Neural crest cell (in vitro differentiated cells): ENCODE data around the gene SH3PXD2A. TPM values are rescaled to one million over a fixed set of nuclear protein-coding genes. Genes with fewer than 3 reads are reported as not detected.
"Not testable (repeated sequence)": the region's sequence is repeated elsewhere in the genome, so short reads cannot be mapped to it uniquely, and the experiment has no call there.

Source experiments
- DNase-seq: peaks from one replicate; pipeline ENCODE4 v3.0.0; 2021; ENCODE audit warnings: low read depth, mixed read lengths, low spot score
- H3K27ac Mint-ChIP-seq: one replicate; pipeline ENCODE4 v1.8.0; 2021; ENCODE audit warnings: mild to moderate bottlenecking, mixed read lengths; ENCODE audit not compliant: unreplicated experiment
- H3K27me3 Mint-ChIP-seq: 2 replicates; pipeline ENCODE4 v1.8.0; 2021; ENCODE audit warnings: low read depth, mild to moderate bottlenecking, mixed read lengths
- H3K36me3 Mint-ChIP-seq: 2 replicates; pipeline ENCODE4 v1.8.0; 2021; ENCODE audit warnings: low read depth, mild to moderate bottlenecking, mixed read lengths
- H3K4me1 Mint-ChIP-seq: 2 replicates; pipeline ENCODE4 v1.8.0; 2021; ENCODE audit warnings: mixed read lengths
- H3K4me3 Mint-ChIP-seq: one replicate; pipeline ENCODE4 v1.8.0; 2021; ENCODE audit warnings: mild to moderate bottlenecking, mixed read lengths
- H3K9me3 Mint-ChIP-seq: 2 replicates; pipeline ENCODE4 v1.8.0; 2021; ENCODE audit warnings: mixed read lengths
- total RNA-seq: library from RNA; stranded (reverse); gene quantifications from 2 replicates; pipeline ENCODE4 v1.2.1, GENCODE V29; 2021
- TF ChIP-seq, protein P1 (sequence below): fragments of 200-600 bp; sonication (generic); conservative IDR thresholded peaks from 2 replicates; pipeline ENCODE4 v1.5.0; 2021; ENCODE audit warnings: antibody characterized with exemption, mild to moderate bottlenecking

Gene SH3PXD2A
- total RNA-seq, 1 donor from 2014 or later: 22.8 TPM

DNA sequence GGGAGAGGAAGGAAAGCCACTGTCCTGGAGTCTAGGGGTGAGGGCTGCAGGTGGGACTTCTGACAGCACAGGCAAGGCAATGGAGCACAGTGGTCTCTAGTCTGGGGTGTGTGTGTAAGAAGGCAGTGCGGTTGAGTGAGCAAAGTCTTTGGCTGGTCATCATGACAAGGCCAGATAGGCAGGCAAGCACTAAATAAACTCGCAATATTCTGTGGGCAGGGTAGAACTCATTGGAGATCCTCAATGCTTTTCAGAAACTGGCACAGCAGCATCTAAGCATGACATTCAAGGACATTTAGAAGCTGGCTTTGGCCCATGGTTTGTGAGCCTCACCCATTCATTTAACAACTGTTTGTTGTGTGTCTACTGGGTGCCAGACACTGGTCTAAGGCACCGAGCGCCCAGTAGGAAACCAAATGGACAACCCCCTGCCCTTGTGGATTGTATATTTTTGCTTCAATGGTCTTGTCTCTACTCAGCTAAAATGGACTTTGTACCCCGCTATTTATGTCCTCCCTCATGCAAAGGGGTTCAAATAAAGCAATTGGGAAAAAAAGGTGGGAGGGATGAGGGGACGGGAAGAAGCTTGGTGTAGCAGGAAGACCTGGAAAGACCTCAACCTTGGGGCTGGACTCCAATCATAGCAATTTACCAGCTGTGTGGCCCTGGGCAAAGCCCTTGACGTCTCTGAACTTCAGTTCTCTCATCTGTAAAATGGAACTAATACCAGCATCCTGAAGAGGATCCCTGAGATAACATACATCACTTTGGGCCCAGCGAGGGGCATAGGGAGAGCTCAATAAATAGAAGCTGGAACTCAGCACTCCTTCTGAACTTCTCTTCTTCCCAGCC, 245.9 kb downstream of the SH3PXD2A start:
- no peak for DNase-seq
- Mint-ChIP-seq H3K27me3 (no peaks in the 10 kb centered on the region), H3K27ac (no peak overlapping the region), H3K36me3 (peaks cover 30% of the 10 kb centered on the region), H3K4me1 (peaks cover 13% of the 10 kb centered on the region), H3K9me3 (no peaks in the 10 kb centered on the region), H3K4me3 (no peak overlapping the region)
- TF ChIP-seq, protein P1, sequence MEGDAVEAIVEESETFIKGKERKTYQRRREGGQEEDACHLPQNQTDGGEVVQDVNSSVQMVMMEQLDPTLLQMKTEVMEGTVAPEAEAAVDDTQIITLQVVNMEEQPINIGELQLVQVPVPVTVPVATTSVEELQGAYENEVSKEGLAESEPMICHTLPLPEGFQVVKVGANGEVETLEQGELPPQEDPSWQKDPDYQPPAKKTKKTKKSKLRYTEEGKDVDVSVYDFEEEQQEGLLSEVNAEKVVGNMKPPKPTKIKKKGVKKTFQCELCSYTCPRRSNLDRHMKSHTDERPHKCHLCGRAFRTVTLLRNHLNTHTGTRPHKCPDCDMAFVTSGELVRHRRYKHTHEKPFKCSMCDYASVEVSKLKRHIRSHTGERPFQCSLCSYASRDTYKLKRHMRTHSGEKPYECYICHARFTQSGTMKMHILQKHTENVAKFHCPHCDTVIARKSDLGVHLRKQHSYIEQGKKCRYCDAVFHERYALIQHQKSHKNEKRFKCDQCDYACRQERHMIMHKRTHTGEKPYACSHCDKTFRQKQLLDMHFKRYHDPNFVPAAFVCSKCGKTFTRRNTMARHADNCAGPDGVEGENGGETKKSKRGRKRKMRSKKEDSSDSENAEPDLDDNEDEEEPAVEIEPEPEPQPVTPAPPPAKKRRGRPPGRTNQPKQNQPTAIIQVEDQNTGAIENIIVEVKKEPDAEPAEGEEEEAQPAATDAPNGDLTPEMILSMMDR: no peak

DNA sequence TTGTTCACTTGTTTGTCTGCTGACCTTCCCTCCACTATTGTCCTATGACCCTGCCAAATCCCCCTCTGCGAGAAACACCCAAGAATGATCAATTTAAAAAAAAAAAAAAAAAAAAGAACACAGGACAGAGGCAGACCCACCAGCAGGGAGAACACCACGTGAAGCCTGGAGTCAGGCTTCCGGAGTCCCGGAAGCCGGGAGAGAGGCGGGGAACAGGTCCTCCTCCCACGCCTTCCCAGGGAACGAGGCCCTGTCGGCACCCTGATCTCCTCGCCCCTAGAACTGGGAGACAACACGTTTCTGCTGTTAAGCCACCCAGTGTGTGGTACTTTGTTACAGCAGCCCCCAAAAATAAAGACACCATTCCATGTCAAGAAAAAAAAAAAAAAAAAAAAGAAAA, 247.3 kb downstream of the SH3PXD2A start:
- H3K27me3 Mint-ChIP-seq, H3K9me3 Mint-ChIP-seq, DNase-seq, H3K27ac Mint-ChIP-seq: not testable (repeated sequence)
- Mint-ChIP-seq H3K36me3 (peaks cover 27% of the 10 kb centered on the region), H3K4me3 (peak overlapping the region; percentile 31), H3K4me1 (peaks cover 13% of the 10 kb centered on the region)

DNA sequence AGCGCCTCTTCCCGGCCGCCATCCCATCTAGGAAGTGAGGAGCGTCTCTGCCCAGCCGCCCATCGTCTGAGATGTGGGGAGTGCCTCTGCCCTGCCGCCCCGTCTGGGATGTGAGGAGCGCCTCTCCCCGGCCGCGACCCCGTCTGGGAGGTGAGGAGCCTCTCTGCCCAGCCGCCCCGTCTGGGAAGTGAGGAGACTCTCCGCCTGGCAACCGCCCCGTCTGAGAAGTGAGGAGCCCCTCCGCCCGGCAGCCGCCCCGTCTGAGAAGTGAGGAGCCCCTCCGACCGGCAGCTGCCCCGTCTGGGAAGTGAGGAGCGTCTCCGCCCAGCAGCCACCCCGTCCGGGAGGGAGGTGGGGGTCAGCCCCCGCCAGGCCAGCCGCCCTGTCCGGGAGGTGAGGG, 248.3 kb downstream of the SH3PXD2A start:
- not testable (repeated sequence) for H3K27me3 Mint-ChIP-seq, H3K9me3 Mint-ChIP-seq, H3K4me1 Mint-ChIP-seq, H3K27ac Mint-ChIP-seq, DNase-seq, H3K4me3 Mint-ChIP-seq
- peaks cover 25% of the 10 kb centered on the region for H3K36me3 Mint-ChIP-seq

DNA sequence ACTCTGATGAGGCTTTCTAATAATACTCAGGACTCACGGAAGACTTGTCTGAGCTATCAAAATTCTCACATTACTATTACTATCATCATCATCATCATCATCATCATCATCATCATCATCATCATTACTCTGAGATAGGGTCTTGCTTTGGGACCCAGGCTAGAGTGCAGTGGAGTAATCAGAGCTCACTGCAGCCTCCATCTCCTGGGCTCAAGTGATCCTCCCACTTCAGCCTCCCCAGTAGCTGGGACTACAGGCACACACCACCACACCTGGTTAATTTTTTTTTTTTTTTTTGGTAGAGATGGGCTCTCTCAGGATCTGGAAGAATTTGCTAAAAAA, 249.3 kb downstream of the SH3PXD2A start:
- H3K4me1 Mint-ChIP-seq, H3K9me3 Mint-ChIP-seq, H3K27ac Mint-ChIP-seq, H3K27me3 Mint-ChIP-seq, DNase-seq, H3K4me3 Mint-ChIP-seq: not testable (repeated sequence)
- peaks cover 21% of the 10 kb centered on the region for H3K36me3 Mint-ChIP-seq

DNA sequence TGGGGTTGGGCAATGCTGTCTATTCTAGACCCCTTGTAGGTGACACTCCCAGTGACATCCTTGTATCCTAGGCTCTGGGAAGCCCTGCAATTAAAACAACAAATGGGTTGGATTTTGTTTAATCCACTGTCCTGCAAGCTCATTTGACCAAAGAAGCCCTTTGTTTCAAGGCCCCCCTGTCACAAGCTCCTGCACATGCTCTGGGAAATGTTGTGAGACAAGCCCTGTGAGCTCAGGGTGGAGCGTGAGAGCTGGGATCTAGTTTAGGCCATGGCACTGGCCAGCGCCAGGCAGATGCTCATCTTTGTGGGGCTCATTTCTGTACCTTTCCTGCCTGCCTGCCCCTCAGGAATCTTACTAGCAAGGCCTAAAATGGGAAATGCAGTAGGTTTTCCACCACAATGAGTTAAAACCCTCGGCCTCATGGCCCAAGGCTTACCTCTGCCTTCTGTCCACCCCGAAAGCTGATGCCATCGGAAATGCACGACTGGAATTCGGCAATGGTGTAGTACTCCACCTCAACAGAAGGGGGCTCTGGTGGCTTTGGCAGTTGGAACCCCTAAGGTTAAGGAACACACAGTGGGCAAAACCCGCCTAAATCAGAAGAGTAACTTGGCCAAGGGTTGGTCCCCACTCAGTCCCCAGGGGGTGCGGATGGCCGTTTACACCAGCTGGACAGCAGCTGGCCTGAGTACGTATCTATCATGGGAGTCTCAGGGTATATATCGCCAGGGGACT, 249.8 kb downstream of the SH3PXD2A start:
- H3K36me3 Mint-ChIP-seq: peaks cover 21% of the 10 kb centered on the region
- no peaks in the 10 kb centered on the region for H3K9me3 Mint-ChIP-seq
- TF ChIP-seq, protein P1: peak; percentile 59
- peak; percentile 31 for DNase-seq
- H3K27me3 Mint-ChIP-seq: no peaks in the 10 kb centered on the region
- H3K27ac Mint-ChIP-seq: no peak overlapping the region
- no peak overlapping the region for H3K4me3 Mint-ChIP-seq
- H3K4me1 Mint-ChIP-seq: peaks cover 8% of the 10 kb centered on the region

DNA sequence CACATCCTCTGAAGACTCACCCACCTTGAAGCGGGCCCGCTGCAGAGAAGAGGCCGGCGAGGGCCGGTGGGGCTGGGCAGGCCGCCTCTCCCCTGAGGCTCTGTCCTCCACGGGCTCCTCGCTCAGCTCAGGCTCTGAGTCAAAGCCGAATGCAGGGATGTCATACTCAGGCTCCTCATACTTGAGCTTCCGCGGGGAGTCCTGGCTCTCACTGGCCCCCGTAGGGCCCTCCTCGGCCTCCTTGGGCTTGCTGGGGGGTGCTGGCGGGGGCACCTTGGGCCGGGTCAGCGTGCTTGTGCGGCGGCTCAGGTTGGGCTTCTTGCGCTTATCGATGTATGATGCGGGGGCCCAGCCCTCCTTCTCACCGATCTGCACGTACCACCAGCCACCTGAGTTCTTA, 252.0 kb downstream of the SH3PXD2A start:
- no peaks in the 10 kb centered on the region for H3K27me3 Mint-ChIP-seq
- H3K27ac Mint-ChIP-seq: no peak overlapping the region
- H3K36me3 Mint-ChIP-seq: peaks cover 18% of the 10 kb centered on the region
- peak overlapping the region; percentile 6 for H3K4me3 Mint-ChIP-seq
- H3K4me1 Mint-ChIP-seq: peaks cover 5% of the 10 kb centered on the region
- TF ChIP-seq, protein P1: no peak
- H3K9me3 Mint-ChIP-seq: no peaks in the 10 kb centered on the region
- DNase-seq: no peak

DNA sequence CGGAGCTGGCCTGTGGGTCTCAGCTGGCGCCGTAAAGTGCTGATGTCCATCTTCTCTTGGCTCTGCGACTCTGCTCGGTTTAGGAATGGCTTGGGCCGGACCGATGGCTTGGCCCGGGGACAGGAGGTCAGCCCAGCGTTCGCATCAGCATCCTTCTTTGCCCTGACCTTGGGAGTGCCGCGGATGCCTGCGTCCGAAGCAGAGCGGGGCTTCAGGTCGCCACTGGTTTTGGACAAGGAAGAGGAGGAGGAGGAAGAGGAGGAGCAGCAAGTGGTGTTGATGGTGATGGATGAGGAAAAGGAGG, 252.6 kb downstream of the SH3PXD2A start:
- Mint-ChIP-seq H3K27ac (no peak overlapping the region), H3K4me3 (no peak overlapping the region), H3K27me3 (no peaks in the 10 kb centered on the region), H3K36me3 (peaks cover 16% of the 10 kb centered on the region), H3K4me1 (peaks cover 5% of the 10 kb centered on the region), H3K9me3 (no peaks in the 10 kb centered on the region)
- DNase-seq: no peak
- TF ChIP-seq, protein P1: no peak
